ENCODE results near the gene FRMPD3.

DNA sequence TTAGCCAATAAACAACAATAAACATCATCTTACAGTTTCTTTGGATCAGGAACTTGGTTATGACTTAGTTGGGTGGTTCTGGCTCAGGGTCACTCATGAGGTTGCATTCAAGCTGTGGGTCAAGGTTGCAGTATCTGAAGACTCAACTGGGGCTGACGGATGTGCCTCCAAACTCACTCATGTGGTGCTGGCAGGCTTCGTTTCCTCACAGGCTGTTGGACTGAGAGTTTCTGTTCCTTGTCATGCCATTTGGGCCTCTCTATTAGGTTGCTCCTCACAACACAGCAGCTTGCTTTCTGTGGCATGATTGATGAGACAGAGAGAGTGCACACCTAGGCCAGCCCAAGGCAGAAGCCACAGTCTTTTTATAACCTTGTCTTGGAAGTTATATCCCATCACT, 20.7 kb downstream of the FRMPD3 start:
- no peak for TF ChIP-seq GATA2 (IDR thresholded peaks at IDR 0.05; ENCODE audit: low read depth, low read length)
- no peak for TF ChIP-seq GATA3 (IDR thresholded peaks at IDR 0.05; ENCODE audit: low read depth, low read length)

All from SH-SY5Y (cell line).